ENCODE results near the gene PCBP2. TPM values are rescaled to one million over a fixed set of nuclear protein-coding genes. Genes with fewer than 3 reads are reported as not detected.

Gene PCBP2
- total and polyA plus RNA-seq, 2 donors (not counting 1 experiment from before 2014, with no cell fraction given): 271 to 315 TPM

DNA sequence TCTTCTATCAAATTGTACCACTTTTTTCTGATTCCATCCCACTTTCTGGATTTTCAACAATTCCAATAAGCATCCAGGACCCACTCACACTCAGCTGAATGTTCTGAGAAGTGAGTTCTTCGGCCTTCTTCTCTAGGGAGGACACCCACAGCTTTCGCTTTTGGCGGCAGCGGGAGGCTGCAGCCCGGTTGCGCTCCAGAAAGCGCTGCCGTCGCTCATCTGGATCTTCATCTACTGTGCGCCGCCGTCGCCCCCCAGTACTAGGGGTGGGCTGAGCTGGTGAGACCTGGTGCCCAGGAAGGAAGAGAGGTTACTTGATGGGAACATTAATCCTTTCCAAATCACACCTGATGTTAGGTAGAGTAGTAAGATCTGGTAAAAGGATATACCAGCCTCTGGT, 72.6 kb downstream of the PCBP2 start:
- TF ChIP-seq, protein P1, sequence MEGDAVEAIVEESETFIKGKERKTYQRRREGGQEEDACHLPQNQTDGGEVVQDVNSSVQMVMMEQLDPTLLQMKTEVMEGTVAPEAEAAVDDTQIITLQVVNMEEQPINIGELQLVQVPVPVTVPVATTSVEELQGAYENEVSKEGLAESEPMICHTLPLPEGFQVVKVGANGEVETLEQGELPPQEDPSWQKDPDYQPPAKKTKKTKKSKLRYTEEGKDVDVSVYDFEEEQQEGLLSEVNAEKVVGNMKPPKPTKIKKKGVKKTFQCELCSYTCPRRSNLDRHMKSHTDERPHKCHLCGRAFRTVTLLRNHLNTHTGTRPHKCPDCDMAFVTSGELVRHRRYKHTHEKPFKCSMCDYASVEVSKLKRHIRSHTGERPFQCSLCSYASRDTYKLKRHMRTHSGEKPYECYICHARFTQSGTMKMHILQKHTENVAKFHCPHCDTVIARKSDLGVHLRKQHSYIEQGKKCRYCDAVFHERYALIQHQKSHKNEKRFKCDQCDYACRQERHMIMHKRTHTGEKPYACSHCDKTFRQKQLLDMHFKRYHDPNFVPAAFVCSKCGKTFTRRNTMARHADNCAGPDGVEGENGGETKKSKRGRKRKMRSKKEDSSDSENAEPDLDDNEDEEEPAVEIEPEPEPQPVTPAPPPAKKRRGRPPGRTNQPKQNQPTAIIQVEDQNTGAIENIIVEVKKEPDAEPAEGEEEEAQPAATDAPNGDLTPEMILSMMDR (conservative IDR thresholded peaks at IDR 0.05 in 1 of 2, IDR thresholded peaks at IDR 0.05 in 1 of 2; ENCODE audit: low read depth in 1 of 2, low read length in 2 of 2): no peak
- no peak for TF ChIP-seq EZH2 (IDR thresholded peaks at IDR 0.05; ENCODE audit: low read length, missing control alignments)
- no peaks in the 10 kb centered on the region for H4K20me1 ChIP-seq (ENCODE audit: control insufficient read depth, extremely low read depth, insufficient read depth, low read length)
- peaks cover 9% of the 10 kb centered on the region for H3K36me3 ChIP-seq (ENCODE audit: control insufficient read depth, insufficient read depth, low read length)
- no peak overlapping the region for H3K4me2 ChIP-seq (ENCODE audit: extremely low read depth, insufficient read depth, low read length)
- no peaks in the 10 kb centered on the region for H3K9me3 ChIP-seq (ENCODE audit: control insufficient read depth, insufficient read depth, low read depth, low read length)
- no peaks in the 10 kb centered on the region for H3K79me2 ChIP-seq (ENCODE audit: control insufficient read depth, insufficient read depth, low read length)
- DNase-seq (ENCODE audit: low read depth in 2 of 2): no peak
- no peak overlapping the region for H3K4me3 ChIP-seq (replicated peaks in 1 of 4; ENCODE audit: control extremely low read depth in 1 of 4, insufficient read depth in 1 of 4, low read depth in 3 of 4, low read length in 4 of 4)
- no peak overlapping the region for H2AFZ ChIP-seq (ENCODE audit: low read length)
- H3K27me3 ChIP-seq (ENCODE audit: control insufficient read depth, insufficient read depth, low read length): no peaks in the 10 kb centered on the region
- no peak overlapping the region for H3K9ac ChIP-seq (ENCODE audit: insufficient read depth, low read length)
- no peak overlapping the region for H3K27ac ChIP-seq (ENCODE audit: insufficient read depth, low read length)
- no peaks in the 10 kb centered on the region for H3K4me1 ChIP-seq (ENCODE audit: control insufficient read depth, extremely low read depth, insufficient read depth, low read length)

DNA sequence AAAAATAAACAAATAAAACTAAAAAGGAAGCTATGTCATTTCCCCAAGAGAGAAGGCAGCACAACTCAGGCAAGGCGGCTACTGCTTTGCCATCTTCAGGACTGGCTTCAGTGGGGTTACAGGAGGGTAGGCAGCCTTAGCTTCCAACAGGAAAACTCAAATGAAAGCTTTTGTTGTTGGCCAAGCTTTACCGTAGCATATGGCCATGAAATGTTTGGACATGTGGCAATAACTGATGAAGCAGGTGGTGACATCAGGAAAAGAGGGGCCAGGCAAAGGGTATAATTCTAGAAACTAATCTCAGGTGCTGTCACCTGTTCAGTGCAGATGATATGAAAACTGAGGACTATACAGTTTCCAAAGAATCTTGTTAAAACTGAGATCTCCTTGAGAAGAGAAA, 78.2 kb downstream of the PCBP2 start:
- H3K9ac ChIP-seq (ENCODE audit: insufficient read depth, low read length): no peak overlapping the region
- H3K27me3 ChIP-seq (ENCODE audit: control insufficient read depth, insufficient read depth, low read length): no peaks in the 10 kb centered on the region
- H3K36me3 ChIP-seq (ENCODE audit: control insufficient read depth, insufficient read depth, low read length): peaks cover 11% of the 10 kb centered on the region
- no peak for TF ChIP-seq EZH2 (IDR thresholded peaks at IDR 0.05; ENCODE audit: low read length, missing control alignments)
- TF ChIP-seq, protein P1 (conservative IDR thresholded peaks at IDR 0.05 in 1 of 2, IDR thresholded peaks at IDR 0.05 in 1 of 2; ENCODE audit: low read depth in 1 of 2, low read length in 2 of 2): no peak
- H3K4me1 ChIP-seq (ENCODE audit: control insufficient read depth, extremely low read depth, insufficient read depth, low read length): no peaks in the 10 kb centered on the region
- no peak overlapping the region for H2AFZ ChIP-seq (ENCODE audit: low read length)
- no peak overlapping the region for H3K27ac ChIP-seq (ENCODE audit: insufficient read depth, low read length)
- no peaks in the 10 kb centered on the region for H3K9me3 ChIP-seq (ENCODE audit: control insufficient read depth, insufficient read depth, low read depth, low read length)
- no peak overlapping the region for H3K4me2 ChIP-seq (ENCODE audit: extremely low read depth, insufficient read depth, low read length)
- H3K4me3 ChIP-seq (replicated peaks in 1 of 4; ENCODE audit: control extremely low read depth in 1 of 4, insufficient read depth in 1 of 4, low read depth in 3 of 4, low read length in 4 of 4): no peak overlapping the region
- H3K79me2 ChIP-seq (ENCODE audit: control insufficient read depth, insufficient read depth, low read length): no peaks in the 10 kb centered on the region
- no peaks in the 10 kb centered on the region for H4K20me1 ChIP-seq (ENCODE audit: control insufficient read depth, extremely low read depth, insufficient read depth, low read length)
- DNase-seq (ENCODE audit: low read depth in 2 of 2): no peak

Other genes with a start within 250 kb of the PCBP2 start
- 0.26 and 0.50 TPM in 2 replicates for gene ITGB7, start 244.9 kb upstream of the PCBP2 start, total RNA-seq
- 0.15 and 0.20 TPM in 2 replicates for gene ITGB7, start 244.9 kb upstream of the PCBP2 start, polyA plus RNA-seq
- 26.7 and 51.4 TPM in 2 replicates for gene RARG, start 219.9 kb upstream of the PCBP2 start, total RNA-seq
- 26.9 and 30.4 TPM in 2 replicates for gene RARG, start 219.9 kb upstream of the PCBP2 start, polyA plus RNA-seq
- 0.26 and 1.8 TPM in 2 replicates for gene ESPL1, start 183.8 kb upstream of the PCBP2 start, total RNA-seq
- gene ESPL1, start 183.8 kb upstream of the PCBP2 start, polyA plus RNA-seq: 1.4 and 5.8 TPM in 2 replicates
- gene PFDN5, start 156.6 kb upstream of the PCBP2 start, total RNA-seq: 735 and 788 TPM in 2 replicates
- 977 and 1,007 TPM in 2 replicates for gene PFDN5, start 156.6 kb upstream of the PCBP2 start, polyA plus RNA-seq
- 52.0 and 55.7 TPM in 2 replicates for gene MYG1, start 152.4 kb upstream of the PCBP2 start, total RNA-seq
- 40.8 and 52.2 TPM in 2 replicates for gene MYG1, start 152.4 kb upstream of the PCBP2 start, polyA plus RNA-seq
- gene AAAS, start 130.5 kb upstream of the PCBP2 start, total RNA-seq: 29.5 and 37.8 TPM in 2 replicates
- 34.2 and 50.4 TPM in 2 replicates for gene AAAS, start 130.5 kb upstream of the PCBP2 start, polyA plus RNA-seq
- gene SP7, start 115.7 kb upstream of the PCBP2 start, total RNA-seq: not detected in 2 replicates
- not detected in 2 replicates for gene SP7, start 115.7 kb upstream of the PCBP2 start, polyA plus RNA-seq
- gene SP1, start 71.9 kb upstream of the PCBP2 start, total RNA-seq: 31.3 and 35.3 TPM in 2 replicates
- gene SP1, start 71.9 kb upstream of the PCBP2 start, polyA plus RNA-seq: 38.9 and 42.0 TPM in 2 replicates
- not detected in 2 replicates for gene AMHR2, start 28.2 kb upstream of the PCBP2 start, total RNA-seq
- not detected in 2 replicates for gene AMHR2, start 28.2 kb upstream of the PCBP2 start, polyA plus RNA-seq
- 30.3 and 48.1 TPM in 2 replicates for gene PRR13, start 10.4 kb upstream of the PCBP2 start, total RNA-seq
- gene PRR13, start 10.4 kb upstream of the PCBP2 start, polyA plus RNA-seq: 114 and 157 TPM in 2 replicates
- 37.8 and 40.8 TPM in 2 replicates for gene MAP3K12, start 47.4 kb downstream of the PCBP2 start, total RNA-seq
- gene MAP3K12, start 47.4 kb downstream of the PCBP2 start, polyA plus RNA-seq: 31.2 and 31.6 TPM in 2 replicates
- gene TARBP2, start 49.2 kb downstream of the PCBP2 start, total RNA-seq: 37.8 and 39.3 TPM in 2 replicates
- gene TARBP2, start 49.2 kb downstream of the PCBP2 start, polyA plus RNA-seq: 19.8 and 25.9 TPM in 2 replicates
- not detected in 2 replicates for gene NPFF, start 55.4 kb downstream of the PCBP2 start, total RNA-seq
- not detected in 2 replicates for gene NPFF, start 55.4 kb downstream of the PCBP2 start, polyA plus RNA-seq
- gene ATF7, start 174.3 kb downstream of the PCBP2 start, total RNA-seq: 7.4 and 11.4 TPM in 2 replicates
- 24.7 and 27.4 TPM in 2 replicates for gene ATF7, start 174.3 kb downstream of the PCBP2 start, polyA plus RNA-seq
- gene ATP5MC2, start 224.0 kb downstream of the PCBP2 start, total RNA-seq: 148 and 169 TPM in 2 replicates
- 232 and 372 TPM in 2 replicates for gene ATP5MC2, start 224.0 kb downstream of the PCBP2 start, polyA plus RNA-seq